ENCODE results near the gene CHAF1B.
"Not testable (repeated sequence)": the region's sequence is repeated elsewhere in the genome, so short reads cannot be mapped to it uniquely, and the experiment has no call there.

DNA sequence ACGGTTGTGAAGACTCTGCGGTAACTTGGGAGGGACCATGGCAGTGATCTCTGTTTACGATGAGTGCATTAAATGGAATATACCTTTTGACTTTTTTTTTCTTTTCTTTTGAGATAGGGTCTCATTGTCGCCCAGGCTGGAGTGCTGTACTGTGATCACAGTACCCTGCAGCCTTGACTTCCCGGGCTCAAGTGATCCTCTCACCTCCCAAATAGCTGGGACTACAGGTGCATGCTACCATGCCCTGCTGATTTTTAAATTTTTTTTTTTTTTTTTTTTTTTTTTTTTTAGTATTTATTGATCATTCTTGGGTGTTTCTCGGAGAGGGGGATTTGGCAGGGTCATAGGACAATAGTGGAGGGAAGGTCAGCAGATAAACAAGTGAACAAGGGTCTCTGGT is 6.5 kb downstream of the CHAF1B start:
- TF ChIP-seq, protein P1, sequence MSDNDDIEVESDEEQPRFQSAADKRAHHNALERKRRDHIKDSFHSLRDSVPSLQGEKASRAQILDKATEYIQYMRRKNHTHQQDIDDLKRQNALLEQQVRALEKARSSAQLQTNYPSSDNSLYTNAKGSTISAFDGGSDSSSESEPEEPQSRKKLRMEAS (IDR thresholded peaks at IDR 0.05; ENCODE audit: insufficient read depth, insufficient read length) = not testable (repeated sequence)
- TF ChIP-seq EZH2 (IDR thresholded peaks at IDR 0.05; ENCODE audit: borderline replicate concordance, low read depth, low read length, severe bottlenecking); JUN (IDR thresholded peaks at IDR 0.05; ENCODE audit: borderline replicate concordance, insufficient read depth, insufficient read length, low read depth); POLR2AphosphoS5 (IDR thresholded peaks at IDR 0.05; ENCODE audit: insufficient read depth, low read depth, low read length); MYC (IDR thresholded peaks at IDR 0.05; ENCODE audit: low read depth, low read length): not testable (repeated sequence)
- TF ChIP-seq, protein P2, sequence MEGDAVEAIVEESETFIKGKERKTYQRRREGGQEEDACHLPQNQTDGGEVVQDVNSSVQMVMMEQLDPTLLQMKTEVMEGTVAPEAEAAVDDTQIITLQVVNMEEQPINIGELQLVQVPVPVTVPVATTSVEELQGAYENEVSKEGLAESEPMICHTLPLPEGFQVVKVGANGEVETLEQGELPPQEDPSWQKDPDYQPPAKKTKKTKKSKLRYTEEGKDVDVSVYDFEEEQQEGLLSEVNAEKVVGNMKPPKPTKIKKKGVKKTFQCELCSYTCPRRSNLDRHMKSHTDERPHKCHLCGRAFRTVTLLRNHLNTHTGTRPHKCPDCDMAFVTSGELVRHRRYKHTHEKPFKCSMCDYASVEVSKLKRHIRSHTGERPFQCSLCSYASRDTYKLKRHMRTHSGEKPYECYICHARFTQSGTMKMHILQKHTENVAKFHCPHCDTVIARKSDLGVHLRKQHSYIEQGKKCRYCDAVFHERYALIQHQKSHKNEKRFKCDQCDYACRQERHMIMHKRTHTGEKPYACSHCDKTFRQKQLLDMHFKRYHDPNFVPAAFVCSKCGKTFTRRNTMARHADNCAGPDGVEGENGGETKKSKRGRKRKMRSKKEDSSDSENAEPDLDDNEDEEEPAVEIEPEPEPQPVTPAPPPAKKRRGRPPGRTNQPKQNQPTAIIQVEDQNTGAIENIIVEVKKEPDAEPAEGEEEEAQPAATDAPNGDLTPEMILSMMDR (IDR thresholded peaks at IDR 0.05; ENCODE audit: extremely low read depth in 1 of 2, insufficient read depth in 1 of 2, low read depth in 1 of 2, low read length in 2 of 2) = not testable (repeated sequence)
